Esophagus muscularis mucosa (tissue), 3 donors: ENCODE data around the gene MISP3.

ENCODE experiments used
- POLR2AphosphoS5 ChIP-seq, 2 donors: sonication (generic); formaldehyde crosslinking; IDR thresholded peaks; one replicate each; pipeline ENCODE4 v1.6.1; 2017; ENCODE audit warnings: antibody characterized with exemption in 2 of 2
- TF ChIP-seq, protein P1 (sequence below), 3 experiments: fragments of 200-600 bp in 2 of 3; fragments of 450-650 bp in 1 of 3; sonication (generic) in 2 of 3; IDR thresholded peaks; one replicate each; pipeline ENCODE4 v1.5.1; 2017 to 2019; ENCODE audit warnings: antibody characterized with exemption in 3 of 3, mild to moderate bottlenecking in 2 of 3, moderate library complexity in 1 of 3

DNA sequence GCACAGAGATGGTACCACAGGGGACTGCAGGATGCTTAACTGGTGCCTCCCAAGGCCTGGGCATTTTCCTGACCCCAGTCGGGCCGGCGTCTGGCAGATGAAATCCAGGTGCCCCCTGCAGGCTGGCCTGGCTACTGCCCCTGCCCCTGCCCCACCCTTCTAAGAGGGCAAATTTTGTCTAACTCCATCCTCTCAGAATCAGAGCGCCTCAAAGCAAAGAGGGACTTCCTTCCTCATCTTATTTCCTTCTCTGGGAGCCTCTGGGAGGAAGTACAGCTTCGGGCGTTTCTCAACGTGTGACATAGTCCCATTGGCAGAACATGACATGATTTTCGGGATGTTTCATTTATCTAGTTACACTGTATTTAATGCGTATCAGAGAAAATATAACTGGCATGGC lies 42.3 kb downstream of the MISP3 start:
- TF ChIP-seq, protein P1, sequence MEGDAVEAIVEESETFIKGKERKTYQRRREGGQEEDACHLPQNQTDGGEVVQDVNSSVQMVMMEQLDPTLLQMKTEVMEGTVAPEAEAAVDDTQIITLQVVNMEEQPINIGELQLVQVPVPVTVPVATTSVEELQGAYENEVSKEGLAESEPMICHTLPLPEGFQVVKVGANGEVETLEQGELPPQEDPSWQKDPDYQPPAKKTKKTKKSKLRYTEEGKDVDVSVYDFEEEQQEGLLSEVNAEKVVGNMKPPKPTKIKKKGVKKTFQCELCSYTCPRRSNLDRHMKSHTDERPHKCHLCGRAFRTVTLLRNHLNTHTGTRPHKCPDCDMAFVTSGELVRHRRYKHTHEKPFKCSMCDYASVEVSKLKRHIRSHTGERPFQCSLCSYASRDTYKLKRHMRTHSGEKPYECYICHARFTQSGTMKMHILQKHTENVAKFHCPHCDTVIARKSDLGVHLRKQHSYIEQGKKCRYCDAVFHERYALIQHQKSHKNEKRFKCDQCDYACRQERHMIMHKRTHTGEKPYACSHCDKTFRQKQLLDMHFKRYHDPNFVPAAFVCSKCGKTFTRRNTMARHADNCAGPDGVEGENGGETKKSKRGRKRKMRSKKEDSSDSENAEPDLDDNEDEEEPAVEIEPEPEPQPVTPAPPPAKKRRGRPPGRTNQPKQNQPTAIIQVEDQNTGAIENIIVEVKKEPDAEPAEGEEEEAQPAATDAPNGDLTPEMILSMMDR (IDR thresholded peaks at IDR 0.05) = peak; percentile 63 to 77 (median 71)
- TF ChIP-seq POLR2AphosphoS5 (IDR thresholded peaks at IDR 0.05) = peak in 1 of 2 donors; percentile 7
